Measurements from ENCODE around the gene PCSK6.

DNA sequence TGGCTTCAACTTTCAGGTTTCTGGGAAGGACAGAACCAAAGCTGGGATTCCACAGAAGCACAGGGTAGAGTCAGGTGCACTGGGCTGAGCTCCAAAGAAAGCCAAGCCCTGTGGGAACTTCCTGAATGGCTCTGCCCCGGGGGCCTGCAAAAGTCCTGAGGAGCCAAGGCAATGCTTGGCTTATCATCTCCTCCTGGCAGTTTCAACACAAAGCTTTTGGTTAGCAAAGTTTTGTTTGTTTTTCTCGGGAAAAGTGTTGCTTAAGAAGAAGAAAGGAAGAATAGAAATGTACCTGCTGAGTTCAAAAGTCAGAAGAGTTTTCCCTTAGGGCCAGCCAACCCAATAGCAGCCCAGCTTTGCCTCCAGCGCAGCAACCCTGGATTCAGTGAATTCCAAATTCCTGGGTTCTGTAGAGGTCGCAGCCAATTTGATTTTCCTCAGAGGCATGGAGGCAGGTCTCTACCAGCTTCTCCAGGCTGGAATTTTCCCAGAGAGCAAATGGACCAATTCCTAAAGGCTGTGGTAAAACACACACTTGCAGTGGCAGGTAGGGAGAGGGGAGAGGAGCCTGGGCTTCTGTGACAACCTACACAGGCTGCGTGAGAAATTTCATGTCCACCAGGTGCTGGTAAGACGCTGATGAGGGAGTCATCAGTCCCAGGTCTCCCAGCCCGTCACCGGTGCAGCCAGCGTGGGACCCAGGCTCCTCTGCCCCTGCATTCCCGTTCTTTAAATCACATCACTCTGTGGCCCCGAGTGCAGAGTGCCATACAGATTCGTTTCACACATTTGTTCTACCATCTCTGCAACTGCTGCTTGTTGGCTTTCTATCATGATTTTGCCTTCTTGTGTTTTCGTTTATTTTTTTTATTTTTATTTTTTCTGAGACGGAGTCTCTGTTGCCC is 140.2 kb downstream of the PCSK6 start:
- TF ChIP-seq, protein P1, sequence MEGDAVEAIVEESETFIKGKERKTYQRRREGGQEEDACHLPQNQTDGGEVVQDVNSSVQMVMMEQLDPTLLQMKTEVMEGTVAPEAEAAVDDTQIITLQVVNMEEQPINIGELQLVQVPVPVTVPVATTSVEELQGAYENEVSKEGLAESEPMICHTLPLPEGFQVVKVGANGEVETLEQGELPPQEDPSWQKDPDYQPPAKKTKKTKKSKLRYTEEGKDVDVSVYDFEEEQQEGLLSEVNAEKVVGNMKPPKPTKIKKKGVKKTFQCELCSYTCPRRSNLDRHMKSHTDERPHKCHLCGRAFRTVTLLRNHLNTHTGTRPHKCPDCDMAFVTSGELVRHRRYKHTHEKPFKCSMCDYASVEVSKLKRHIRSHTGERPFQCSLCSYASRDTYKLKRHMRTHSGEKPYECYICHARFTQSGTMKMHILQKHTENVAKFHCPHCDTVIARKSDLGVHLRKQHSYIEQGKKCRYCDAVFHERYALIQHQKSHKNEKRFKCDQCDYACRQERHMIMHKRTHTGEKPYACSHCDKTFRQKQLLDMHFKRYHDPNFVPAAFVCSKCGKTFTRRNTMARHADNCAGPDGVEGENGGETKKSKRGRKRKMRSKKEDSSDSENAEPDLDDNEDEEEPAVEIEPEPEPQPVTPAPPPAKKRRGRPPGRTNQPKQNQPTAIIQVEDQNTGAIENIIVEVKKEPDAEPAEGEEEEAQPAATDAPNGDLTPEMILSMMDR (IDR thresholded peaks at IDR 0.05), result no peak
- peak; percentile 30; the same call in 1 of the 2 replicates for TF ChIP-seq POLR2AphosphoS5 (IDR thresholded peaks at IDR 0.05; ENCODE audit: low read depth, low read length)

Data from Panc1 (cell line).